Sigmoid colon (tissue), 7 donors: ENCODE measurements around the gene CD300C. TPM values are rescaled to one million over a fixed set of nuclear protein-coding genes. Genes with fewer than 3 reads are reported as not detected.

ENCODE experiments used
- DNase-seq: peaks from one replicate; pipeline ENCODE4 v3.0.0-alpha.2; 2019
- H3K27ac ChIP-seq, 4 donors: fragments of 200-600 bp; sonication (generic); one replicate each; pipeline ENCODE4 v1.5.1; 2016 to 2019; ENCODE audit warnings: mild to moderate bottlenecking in 1 of 4
- H3K27me3 ChIP-seq, 3 donors: fragments of 200-600 bp; sonication (generic); one replicate each; pipeline ENCODE4 v1.5.1; 2019; ENCODE audit warnings: mild to moderate bottlenecking in 1 of 3
- H3K36me3 ChIP-seq, 4 donors: fragments of 200-600 bp; sonication (generic); one replicate each; pipeline ENCODE4 v1.5.1; 2016 to 2019
- H3K4me1 ChIP-seq, 4 donors: fragments of 200-600 bp; sonication (generic); one replicate each; pipeline ENCODE4 v1.5.1; 2017 to 2019
- H3K4me3 ChIP-seq, 4 donors: fragments of 200-600 bp; sonication (generic); one replicate each; pipeline ENCODE4 v1.5.1; 2017 to 2019; ENCODE audit warnings: mild to moderate bottlenecking in 2 of 4, moderate library complexity in 1 of 4
- H3K9me3 ChIP-seq, 4 donors: fragments of 200-600 bp in 3 of 4; sonication (generic) in 3 of 4; one replicate each; pipeline versions ENCODE4 v1.5.1 to v1.6.1; 2013 to 2019
- EP300 ChIP-seq, 4 donors: sonication (generic); formaldehyde crosslinking; IDR thresholded peaks; one replicate each; pipeline ENCODE4 v1.6.1; 2017; ENCODE audit warnings: antibody characterized with exemption in 4 of 4
- POLR2A ChIP-seq, 2 donors: fragments of 450-650 bp; IDR thresholded peaks; one replicate each; pipeline ENCODE4 v1.6.1; 2016; ENCODE audit warnings: antibody characterized with exemption in 2 of 2, mild to moderate bottlenecking in 2 of 2, moderate library complexity in 2 of 2
- POLR2AphosphoS5 ChIP-seq, 4 donors: sonication (generic); formaldehyde crosslinking; IDR thresholded peaks; one replicate each; pipeline ENCODE4 v1.6.1; 2017; ENCODE audit warnings: antibody characterized with exemption in 4 of 4
- WGBS, 2 donors: extraction: QIAGEN DNeasy Blood & Tissue Kit; methylation state at CpG; one replicate each; pipeline ENCODE4 v1.1.7; 2013; 5-methylcytosine and 5-hydroxymethylcytosine counted together
- intact Hi-C: fragments of 100-400 bp; cut with DNase I; formaldehyde crosslinking; loops from one replicate; pipeline ENCODE4 v1.15.1; 2023
- polyA plus RNA-seq, 3 donors: library from polyadenylated mRNA; stranded (reverse); fragments of 200-250 nt; gene quantifications; one replicate each; pipeline ENCODE4 v1.2.3, GENCODE V29; 2013
- total RNA-seq, 4 donors: library from RNA; depleted of rRNA; stranded (reverse); fragments of >200 nt; gene quantifications; one replicate each; pipeline ENCODE4 v1.1.0, GENCODE V29; 2016
- TF ChIP-seq, protein P1 (sequence below), 4 experiments: fragments of 450-650 bp in 3 of 4; fragments of 200-600 bp in 1 of 4; IDR thresholded peaks; one replicate each; pipeline ENCODE4 v1.5.1; 2016 to 2019; ENCODE audit warnings: antibody characterized with exemption in 4 of 4, mild to moderate bottlenecking in 3 of 4, moderate library complexity in 2 of 4
- donor health status: healthy with polysubstance abuse.
- donor health status: Bipolar disorder and iron deficiency.
- donor health status: healthy.

Gene CD300C
- total and polyA plus RNA-seq, 7 donors, result 0.36 to 3.3 (median 1.1) TPM; not detected in 2

DNA sequence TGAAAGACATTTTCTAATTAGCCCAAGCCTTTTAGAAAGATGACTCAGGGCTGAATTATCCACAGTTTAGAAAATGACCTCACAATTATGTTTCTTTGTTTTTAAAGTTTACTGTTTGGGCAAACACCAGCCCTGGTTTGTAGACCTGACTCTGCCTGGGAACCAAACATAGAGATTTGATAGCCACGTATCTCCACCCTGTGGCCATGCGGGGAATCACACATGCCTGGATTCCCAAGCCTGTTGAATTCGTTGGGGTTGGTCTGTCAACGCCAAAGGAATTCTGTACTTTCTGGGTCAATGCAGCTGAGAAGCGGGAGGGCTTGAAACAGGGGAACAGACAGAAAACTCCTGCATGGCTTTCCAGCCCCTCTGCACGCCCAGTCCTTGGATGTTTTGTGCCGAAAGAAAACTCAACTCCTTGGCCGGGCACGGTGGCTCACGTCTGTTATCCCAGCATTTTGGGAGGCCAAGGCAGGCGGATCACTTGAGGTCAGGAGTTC is 52.5 kb downstream of the CD300C start:
- DNase-seq, result peak; percentile 81
- WGBS, 2 donors, result 35 to 43% methylated on average over 11 of the region's 11 CpGs
- Histone ChIP-seq H3K27me3 (no peaks in the 10 kb centered on the region), H3K36me3 (no peaks in the 10 kb centered on the region), H3K9me3 (no peaks in the 10 kb centered on the region), H3K27ac (no peak overlapping the region), H3K4me3 (no peak overlapping the region), H3K4me1 (no peaks in the 10 kb centered on the region)
- TF ChIP-seq, protein P1, sequence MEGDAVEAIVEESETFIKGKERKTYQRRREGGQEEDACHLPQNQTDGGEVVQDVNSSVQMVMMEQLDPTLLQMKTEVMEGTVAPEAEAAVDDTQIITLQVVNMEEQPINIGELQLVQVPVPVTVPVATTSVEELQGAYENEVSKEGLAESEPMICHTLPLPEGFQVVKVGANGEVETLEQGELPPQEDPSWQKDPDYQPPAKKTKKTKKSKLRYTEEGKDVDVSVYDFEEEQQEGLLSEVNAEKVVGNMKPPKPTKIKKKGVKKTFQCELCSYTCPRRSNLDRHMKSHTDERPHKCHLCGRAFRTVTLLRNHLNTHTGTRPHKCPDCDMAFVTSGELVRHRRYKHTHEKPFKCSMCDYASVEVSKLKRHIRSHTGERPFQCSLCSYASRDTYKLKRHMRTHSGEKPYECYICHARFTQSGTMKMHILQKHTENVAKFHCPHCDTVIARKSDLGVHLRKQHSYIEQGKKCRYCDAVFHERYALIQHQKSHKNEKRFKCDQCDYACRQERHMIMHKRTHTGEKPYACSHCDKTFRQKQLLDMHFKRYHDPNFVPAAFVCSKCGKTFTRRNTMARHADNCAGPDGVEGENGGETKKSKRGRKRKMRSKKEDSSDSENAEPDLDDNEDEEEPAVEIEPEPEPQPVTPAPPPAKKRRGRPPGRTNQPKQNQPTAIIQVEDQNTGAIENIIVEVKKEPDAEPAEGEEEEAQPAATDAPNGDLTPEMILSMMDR (IDR thresholded peaks at IDR 0.05), result peak; percentile 40 to 80 (median 77)
- TF ChIP-seq POLR2AphosphoS5 (IDR thresholded peaks at IDR 0.05), result no peak
- intact Hi-C loops, result no loop called here

DNA sequence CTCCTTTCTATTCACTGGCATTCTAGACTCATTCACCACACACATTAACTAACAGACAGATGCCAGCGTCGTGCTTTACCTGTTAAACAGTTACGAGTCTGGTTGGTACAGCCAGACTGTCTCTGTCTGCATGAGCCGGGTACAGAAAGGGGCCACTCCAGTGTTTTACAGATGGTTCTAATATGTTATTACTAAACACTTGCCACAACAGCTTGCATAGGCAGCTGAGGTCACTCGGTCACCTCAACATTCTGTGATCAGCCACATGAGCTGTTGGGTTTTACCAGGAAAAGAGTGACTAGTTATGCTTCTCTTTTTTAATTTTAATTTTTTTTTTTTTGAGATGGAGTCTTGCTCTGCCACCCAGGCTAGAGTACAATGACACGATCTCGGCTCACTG is 54.3 kb downstream of the CD300C start:
- 80 to 83% methylated on average over 7 of the region's 7 CpGs for whole genome bisulfite sequencing, 2 donors
- Histone ChIP-seq H3K27ac (no peak overlapping the region), H3K4me1 (no peaks in the 10 kb centered on the region), H3K27me3 (no peaks in the 10 kb centered on the region), H3K4me3 (no peak overlapping the region), H3K36me3 (no peaks in the 10 kb centered on the region), H3K9me3 (no peaks in the 10 kb centered on the region)
- no peak for DNase-seq
- TF ChIP-seq POLR2A (IDR thresholded peaks at IDR 0.05), result no peak
- TF ChIP-seq, protein P1 (IDR thresholded peaks at IDR 0.05), result no peak
- no peak for TF ChIP-seq EP300 (IDR thresholded peaks at IDR 0.05)
- TF ChIP-seq POLR2AphosphoS5 (IDR thresholded peaks at IDR 0.05), result no peak
- intact Hi-C loops, result no loop called here

Other genes starting within 250 kb of the CD300C start
- gene KIF19, start 219.9 kb downstream of the CD300C start, total RNA-seq, result 1 to 10 TPM in 1 of 4 donors, under 1 TPM in 2, not detected in 1; 0.36 to 1.7 (median 0.68) TPM
- gene KIF19, start 219.9 kb downstream of the CD300C start, polyA plus RNA-seq, result 1 to 10 TPM in 1 of 3 donors, under 1 TPM in 2; 0.60 to 3.3 (median 0.92) TPM
- not detected for gene BTBD17, start 184.2 kb downstream of the CD300C start, total RNA-seq
- gene BTBD17, start 184.2 kb downstream of the CD300C start, polyA plus RNA-seq, result under 1 TPM in 1 of 3 donors, not detected in 2; 0.03 TPM
- gene GPR142, start 178.6 kb downstream of the CD300C start, total RNA-seq, result 1 to 10 TPM in 1 of 4 donors, not detected in 3; 1.8 TPM
- gene GPR142, start 178.6 kb downstream of the CD300C start, polyA plus RNA-seq, result under 1 TPM in 1 of 3 donors, not detected in 2; 0.16 TPM
- 10 to 100 TPM in 3 of 4 donors, 1 to 10 TPM in 1; 6.1 to 16.9 (median 12.7) TPM for gene GPRC5C, start 114.0 kb downstream of the CD300C start, total RNA-seq
- gene GPRC5C, start 114.0 kb downstream of the CD300C start, polyA plus RNA-seq, result 10 to 100 TPM; 27.3 to 78.1 (median 40.8) TPM
- gene CD300A, start 79.5 kb downstream of the CD300C start, total RNA-seq, result 1 to 10 TPM; 2.9 to 6.9 (median 3.3) TPM
- gene CD300A, start 79.5 kb downstream of the CD300C start, polyA plus RNA-seq, result 10 to 100 TPM in 2 of 3 donors, 1 to 10 TPM in 1; 4.8 to 33.5 (median 10.9) TPM
- 1 to 10 TPM in 1 of 4 donors, under 1 TPM in 2, not detected in 1; 0.33 to 1.1 (median 0.55) TPM for gene CD300LB, start 14.6 kb downstream of the CD300C start, total RNA-seq
- gene CD300LB, start 14.6 kb downstream of the CD300C start, polyA plus RNA-seq, result under 1 TPM; 0.38 to 0.60 (median 0.46) TPM
- gene CD300H, start 21.4 kb upstream of the CD300C start, total RNA-seq, result not detected
- gene CD300H, start 21.4 kb upstream of the CD300C start, polyA plus RNA-seq, result under 1 TPM in 1 of 3 donors, not detected in 2; 0.20 TPM
- gene CD300LD, start 46.2 kb upstream of the CD300C start, total RNA-seq, result not detected
- not detected for gene CD300LD, start 46.2 kb upstream of the CD300C start, polyA plus RNA-seq
- 1 to 10 TPM in 1 of 4 donors, under 1 TPM in 3; 0.28 to 2.4 (median 0.69) TPM for gene CD300E, start 77.6 kb upstream of the CD300C start, total RNA-seq
- under 1 TPM in 2 of 3 donors, not detected in 1; under 0.01 to 0.92 TPM for gene CD300E, start 77.6 kb upstream of the CD300C start, polyA plus RNA-seq
- gene CD300LF, start 166.8 kb upstream of the CD300C start, total RNA-seq, result under 1 TPM in 1 of 4 donors, not detected in 3; 0.27 TPM
- 1 to 10 TPM; 1.8 to 8.3 (median 4.8) TPM for gene CD300LF, start 166.8 kb upstream of the CD300C start, polyA plus RNA-seq
- gene RAB37, start 191.1 kb upstream of the CD300C start, total RNA-seq, result 1 to 10 TPM in 3 of 4 donors, under 1 TPM in 1; 0.54 to 4.1 (median 1.4) TPM
- 10 to 100 TPM; 15.2 to 28.8 (median 16.9) TPM for gene RAB37, start 191.1 kb upstream of the CD300C start, polyA plus RNA-seq
- gene NHERF1, start 202.5 kb upstream of the CD300C start, total RNA-seq, result 10 to 100 TPM in 1 of 4 donors, 1 to 10 TPM in 3; 6.6 to 12.5 (median 7.3) TPM
- 100 to 1,000 TPM; 122 to 420 (median 194) TPM for gene NHERF1, start 202.5 kb upstream of the CD300C start, polyA plus RNA-seq
- gene NAT9, start 230.2 kb upstream of the CD300C start, total RNA-seq, result 10 to 100 TPM; 14.3 to 29.9 (median 21.7) TPM
- 10 to 100 TPM; 11.3 to 36.4 (median 14.4) TPM for gene NAT9, start 230.2 kb upstream of the CD300C start, polyA plus RNA-seq